Measurements from ENCODE around the gene MYO1G.

The MYO1G gene

GRCh38 chr7:44986218-44987053, 7.6 kb upstream of the MYO1G start:
- Histone ChIP-seq H3K4me3 (ENCODE audit: control insufficient read depth in 1 of 7, extremely low read depth in 1 of 7, insufficient read depth in 4 of 7, low read depth in 2 of 7, low read length in 6 of 7) (peak overlapping the region; percentile 46 to 99 (median 81)), H3K9me3 (ENCODE audit: control extremely low read depth in 1 of 5, control insufficient read depth in 4 of 5, insufficient read depth in 2 of 5, low read depth in 1 of 5, low read length in 4 of 5) (no peaks in the 10 kb centered on the region), H3K36me3 (ENCODE audit: control insufficient read depth in 4 of 4, insufficient read depth in 4 of 4, low read length in 3 of 4) (peaks cover 9 to 42% (median 32%) of the 10 kb centered on the region in 4 experiments), H3K27me3 (replicated peaks in 2 of 5; ENCODE audit: control insufficient read depth in 4 of 5, insufficient read depth in 5 of 5, low read length in 4 of 5) (no peaks in the 10 kb centered on the region), H3K4me1 (ENCODE audit: control extremely low read depth in 1 of 4, control insufficient read depth in 4 of 4, insufficient read depth in 4 of 4, low read length in 3 of 4) (peaks cover 6 to 67% (median 46%) of the 10 kb centered on the region in 4 experiments), H3K27ac (ENCODE audit: insufficient read depth in 1 of 2, low read depth in 1 of 2, low read length in 2 of 2, poor library complexity in 1 of 2, severe bottlenecking in 2 of 2) (peak overlapping the region; percentile 93 to 97)
- ChIA-PET POLR2A (interaction anchor here (0.9 to 1.8 kb wide), 4 partner anchors 9 to 42 kb away, joined by 3 to 8 read pairs (median 3); partner anchors contain the start of gene CCM2), CTCF (interaction anchor here (0.9 to 6.4 kb wide), 5 partner anchors 10 to 22 kb away, joined by 3 to 48 read pairs (median 8); no protein-coding TSS in a partner anchor)
- DNase-seq, result peak; percentile 96 to 98 (median 97)
- WGBS (ENCODE audit: insufficient coverage), result under 1% methylated on average over 58 of the region's 68 CpGs

DNA sequence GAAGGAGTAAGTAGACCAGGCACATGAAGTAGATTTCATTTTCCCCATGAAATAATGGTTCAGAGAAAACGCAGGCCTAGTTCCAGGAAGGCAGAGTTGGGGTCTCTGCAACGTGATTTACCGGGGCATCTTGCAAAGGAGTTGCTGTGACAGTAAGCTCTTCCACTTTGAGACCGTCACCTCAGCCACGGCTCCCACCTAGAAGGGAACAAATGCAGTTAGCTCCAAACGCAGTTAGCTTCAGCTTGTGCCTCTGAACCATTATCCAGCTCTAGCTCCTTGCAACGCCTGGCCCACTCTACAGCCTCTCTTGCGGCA, 7.0 kb upstream of the MYO1G start:
- H3K9me3 ChIP-seq (ENCODE audit: control extremely low read depth in 1 of 5, control insufficient read depth in 4 of 5, insufficient read depth in 2 of 5, low read depth in 1 of 5, low read length in 4 of 5), result no peaks in the 10 kb centered on the region
- 4% methylated on average over 8 of the region's 8 CpGs for WGBS (ENCODE audit: insufficient coverage)
- H3K4me3 ChIP-seq (ENCODE audit: control insufficient read depth in 1 of 7, extremely low read depth in 1 of 7, insufficient read depth in 4 of 7, low read depth in 2 of 7, low read length in 6 of 7), result peak overlapping the region; percentile 46 to 99 (median 81)
- peak overlapping the region; percentile 93 to 97 for H3K27ac ChIP-seq (ENCODE audit: insufficient read depth in 1 of 2, low read depth in 1 of 2, low read length in 2 of 2, poor library complexity in 1 of 2, severe bottlenecking in 2 of 2)
- ChIA-PET POLR2A (interaction anchor here (0.9 to 1.8 kb wide), 3 partner anchors 9 to 42 kb away, joined by 3 to 8 read pairs (median 3); partner anchors contain the start of gene CCM2), CTCF (interaction anchor here (0.9 to 4.6 kb wide), 4 partner anchors 11 to 21 kb away, joined by 3 to 36 read pairs (median 6); no protein-coding TSS in a partner anchor)
- no peaks in the 10 kb centered on the region for H3K27me3 ChIP-seq (replicated peaks in 2 of 5; ENCODE audit: control insufficient read depth in 4 of 5, insufficient read depth in 5 of 5, low read length in 4 of 5)
- DNase-seq, result no peak
- peaks cover 6 to 70% (median 50%) of the 10 kb centered on the region in 4 experiments for H3K4me1 ChIP-seq (ENCODE audit: control extremely low read depth in 1 of 4, control insufficient read depth in 4 of 4, insufficient read depth in 4 of 4, low read length in 3 of 4)
- peaks cover 9 to 43% (median 32%) of the 10 kb centered on the region in 4 experiments for H3K36me3 ChIP-seq (ENCODE audit: control insufficient read depth in 4 of 4, insufficient read depth in 4 of 4, low read length in 3 of 4)

- 76% methylated on average over 3 of the region's 6 CpGs for WGBS (ENCODE audit: insufficient coverage)
- Histone ChIP-seq H3K27ac (ENCODE audit: insufficient read depth in 1 of 2, low read depth in 1 of 2, low read length in 2 of 2, poor library complexity in 1 of 2, severe bottlenecking in 2 of 2) (peak overlapping the region; percentile 93 to 97), H3K4me1 (ENCODE audit: control extremely low read depth in 1 of 4, control insufficient read depth in 4 of 4, insufficient read depth in 4 of 4, low read length in 3 of 4) (peaks cover 10 to 71% (median 52%) of the 10 kb centered on the region in 4 experiments), H3K9me3 (ENCODE audit: control extremely low read depth in 1 of 5, control insufficient read depth in 4 of 5, insufficient read depth in 2 of 5, low read depth in 1 of 5, low read length in 4 of 5) (no peaks in the 10 kb centered on the region), H3K4me3 (ENCODE audit: control insufficient read depth in 1 of 7, extremely low read depth in 1 of 7, insufficient read depth in 4 of 7, low read depth in 2 of 7, low read length in 6 of 7) (peak overlapping the region in 6 of 7 experiments; percentile 46 to 99 (median 86)), H3K36me3 (ENCODE audit: control insufficient read depth in 4 of 4, insufficient read depth in 4 of 4, low read length in 3 of 4) (peaks cover 9 to 43% (median 32%) of the 10 kb centered on the region in 4 experiments), H3K27me3 (replicated peaks in 2 of 5; ENCODE audit: control insufficient read depth in 4 of 5, insufficient read depth in 5 of 5, low read length in 4 of 5) (no peaks in the 10 kb centered on the region)
- ChIA-PET CTCF (interaction anchor here (0.9 to 4.6 kb wide), 5 partner anchors 11 to 50 kb away, joined by 3 to 36 read pairs (median 4); no protein-coding TSS in a partner anchor), POLR2A (interaction anchor here (0.9 to 1.8 kb wide), 3 partner anchors 8 to 43 kb away, joined by 3 to 8 read pairs (median 3); partner anchors contain the start of gene CCM2)
- no peak for DNase-seq
Measured at GRCh38 chr7:44985033-44985695, 6.3 kb upstream of the MYO1G start.

DNA sequence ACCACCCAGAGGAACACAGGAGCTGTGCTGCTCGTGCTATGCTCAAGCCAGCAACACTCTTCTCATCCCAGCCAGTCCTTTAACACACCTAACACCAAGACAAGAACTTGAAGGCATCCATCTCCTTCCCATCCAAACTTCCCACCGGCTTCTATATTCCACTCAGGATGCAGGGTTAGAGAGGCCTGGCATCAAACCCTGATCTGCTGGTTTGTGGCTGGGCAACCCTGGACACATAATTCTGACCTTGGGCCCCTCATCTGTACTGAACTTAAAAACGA, 5.6 kb upstream of the MYO1G start:
- POLR2A ChIA-PET, result no interaction called here
- H3K36me3 ChIP-seq (ENCODE audit: control insufficient read depth in 4 of 4, insufficient read depth in 4 of 4, low read length in 3 of 4), result peaks cover 9 to 43% (median 32%) of the 10 kb centered on the region in 4 experiments
- peaks cover 17 to 77% (median 59%) of the 10 kb centered on the region in 4 experiments for H3K4me1 ChIP-seq (ENCODE audit: control extremely low read depth in 1 of 4, control insufficient read depth in 4 of 4, insufficient read depth in 4 of 4, low read length in 3 of 4)
- no peaks in the 10 kb centered on the region for H3K27me3 ChIP-seq (replicated peaks in 2 of 5; ENCODE audit: control insufficient read depth in 4 of 5, insufficient read depth in 5 of 5, low read length in 4 of 5)
- CTCF ChIA-PET, result interaction anchor here (1.5 to 15.0 kb wide), 3 partner anchors 11 to 50 kb away, joined by 3 to 204 read pairs (median 36); partner anchors contain the start of gene CCM2
- no peak for DNase-seq
- H3K9me3 ChIP-seq (ENCODE audit: control extremely low read depth in 1 of 5, control insufficient read depth in 4 of 5, insufficient read depth in 2 of 5, low read depth in 1 of 5, low read length in 4 of 5), result no peaks in the 10 kb centered on the region
- peak overlapping the region; percentile 7 to 97 for H3K27ac ChIP-seq (ENCODE audit: insufficient read depth in 1 of 2, low read depth in 1 of 2, low read length in 2 of 2, poor library complexity in 1 of 2, severe bottlenecking in 2 of 2)
- 79% methylated on average over 3 of the region's 3 CpGs for WGBS (ENCODE audit: insufficient coverage)
- H3K4me3 ChIP-seq (ENCODE audit: control insufficient read depth in 1 of 7, extremely low read depth in 1 of 7, insufficient read depth in 4 of 7, low read depth in 2 of 7, low read length in 6 of 7), result peak overlapping the region in 4 of 7 experiments; percentile 1 to 99 (median 91)

DNA sequence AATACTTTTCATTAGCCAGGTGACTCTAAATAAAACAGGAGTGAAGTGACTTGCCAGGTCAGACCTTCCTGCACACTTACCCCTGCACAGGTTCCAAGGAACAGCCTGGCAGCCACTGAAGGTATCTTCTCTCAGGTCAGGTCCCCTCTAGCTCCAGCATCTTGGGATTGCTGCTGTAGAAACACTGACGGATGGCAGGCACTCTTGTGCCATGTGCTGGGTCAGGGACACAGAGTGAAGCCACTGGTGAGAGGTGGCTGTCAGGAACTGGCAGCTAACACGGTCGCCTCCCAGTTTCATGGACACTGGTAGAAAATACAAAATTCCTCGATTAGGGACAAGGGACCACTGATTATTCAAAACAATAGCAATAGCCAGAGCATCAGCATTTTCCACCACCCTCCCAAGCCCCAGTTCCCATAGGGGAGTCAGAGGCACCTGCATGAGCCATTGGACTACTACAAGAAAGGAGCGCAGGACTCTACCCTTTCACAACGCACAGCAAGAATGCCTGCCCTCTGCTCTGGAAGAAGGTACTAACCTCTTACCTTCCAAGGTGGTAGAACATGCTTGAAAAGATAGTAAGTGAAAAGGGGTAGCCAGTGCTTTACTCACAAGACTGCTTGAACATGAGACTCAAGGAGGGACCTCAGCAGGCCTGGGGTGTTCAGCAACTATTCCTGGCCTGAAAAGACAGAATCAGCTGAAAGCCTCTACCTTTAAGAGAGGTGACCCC, 5.1 kb upstream of the MYO1G start:
- CTCF ChIA-PET, result interaction anchor here (1.5 to 15.0 kb wide), 4 partner anchors 10 to 152 kb away, joined by 3 to 204 read pairs (median 20); partner anchors contain the start of gene CCM2
- H3K4me3 ChIP-seq (ENCODE audit: control insufficient read depth in 1 of 7, extremely low read depth in 1 of 7, insufficient read depth in 4 of 7, low read depth in 2 of 7, low read length in 6 of 7), result peak overlapping the region in 4 of 7 experiments; percentile 1 to 99 (median 91)
- no peaks in the 10 kb centered on the region for H3K9me3 ChIP-seq (ENCODE audit: control extremely low read depth in 1 of 5, control insufficient read depth in 4 of 5, insufficient read depth in 2 of 5, low read depth in 1 of 5, low read length in 4 of 5)
- H3K36me3 ChIP-seq (ENCODE audit: control insufficient read depth in 4 of 4, insufficient read depth in 4 of 4, low read length in 3 of 4), result peaks cover 9 to 43% (median 32%) of the 10 kb centered on the region in 4 experiments
- 93% methylated on average over 6 of the region's 6 CpGs for WGBS (ENCODE audit: insufficient coverage)
- no peak for DNase-seq
- H3K4me1 ChIP-seq (ENCODE audit: control extremely low read depth in 1 of 4, control insufficient read depth in 4 of 4, insufficient read depth in 4 of 4, low read length in 3 of 4), result peaks cover 19 to 81% (median 63%) of the 10 kb centered on the region in 4 experiments
- H3K27me3 ChIP-seq (replicated peaks in 2 of 5; ENCODE audit: control insufficient read depth in 4 of 5, insufficient read depth in 5 of 5, low read length in 4 of 5), result no peaks in the 10 kb centered on the region
- POLR2A ChIA-PET, result interaction anchor here (0.9 kb wide), 1 partner anchor 103 kb away, joined by 3 read pairs; no protein-coding TSS in a partner anchor
- peak overlapping the region; percentile 7 to 97 for H3K27ac ChIP-seq (ENCODE audit: insufficient read depth in 1 of 2, low read depth in 1 of 2, low read length in 2 of 2, poor library complexity in 1 of 2, severe bottlenecking in 2 of 2)

DNA sequence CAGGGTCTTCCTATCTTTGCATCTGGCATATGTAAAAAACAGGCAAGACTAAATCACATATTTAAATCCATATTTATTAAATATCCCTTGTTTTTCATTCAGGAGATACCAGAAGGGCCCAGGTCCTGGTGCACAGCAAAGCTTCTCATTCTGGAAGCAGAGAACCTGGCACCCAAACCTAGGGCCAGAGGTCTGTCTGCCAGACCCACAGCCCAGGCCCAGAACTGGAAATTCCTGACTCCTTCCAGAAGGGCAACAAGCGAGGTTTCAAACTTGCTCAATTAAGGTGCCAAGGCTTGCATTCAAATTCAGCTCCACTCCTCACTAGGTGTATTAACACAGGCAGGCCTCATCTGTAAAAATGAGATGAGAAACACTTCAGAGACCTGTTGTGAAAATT, 4.2 kb upstream of the MYO1G start:
- POLR2A ChIA-PET, result interaction anchor here (0.9 to 1.8 kb wide), 2 partner anchors 44 to 102 kb away, joined by 3 to 7 read pairs; no protein-coding TSS in a partner anchor
- WGBS (ENCODE audit: insufficient coverage), result no CpG with 5 or more reads among the region's 1 CpG
- DNase-seq, result no peak
- H3K36me3 ChIP-seq (ENCODE audit: control insufficient read depth in 4 of 4, insufficient read depth in 4 of 4, low read length in 3 of 4), result peaks cover 9 to 43% (median 32%) of the 10 kb centered on the region in 4 experiments
- H3K4me1 ChIP-seq (ENCODE audit: control extremely low read depth in 1 of 4, control insufficient read depth in 4 of 4, insufficient read depth in 4 of 4, low read length in 3 of 4), result peaks cover 19 to 87% (median 72%) of the 10 kb centered on the region in 4 experiments
- H3K9me3 ChIP-seq (ENCODE audit: control extremely low read depth in 1 of 5, control insufficient read depth in 4 of 5, insufficient read depth in 2 of 5, low read depth in 1 of 5, low read length in 4 of 5), result no peaks in the 10 kb centered on the region
- peak overlapping the region in 1 of 7 experiments; percentile 99 for H3K4me3 ChIP-seq (ENCODE audit: control insufficient read depth in 1 of 7, extremely low read depth in 1 of 7, insufficient read depth in 4 of 7, low read depth in 2 of 7, low read length in 6 of 7)
- no peak overlapping the region for H3K27ac ChIP-seq (ENCODE audit: insufficient read depth in 1 of 2, low read depth in 1 of 2, low read length in 2 of 2, poor library complexity in 1 of 2, severe bottlenecking in 2 of 2)
- no peaks in the 10 kb centered on the region for H3K27me3 ChIP-seq (replicated peaks in 2 of 5; ENCODE audit: control insufficient read depth in 4 of 5, insufficient read depth in 5 of 5, low read length in 4 of 5)
- CTCF ChIA-PET, result interaction anchor here (0.8 to 15.0 kb wide), 5 partner anchors 9 to 153 kb away, joined by 3 to 204 read pairs (median 3); partner anchors contain the start of gene CCM2
